CD4-positive, alpha-beta T cell treated with Interleukin-21 for 1 hour (primary cell): Measurements from ENCODE around the gene EHMT1.

Experiments used
- DNase-seq: peaks from one replicate; pipeline ENCODE4 v3.0.0-alpha.2; 2020

The EHMT1 gene

DNA sequence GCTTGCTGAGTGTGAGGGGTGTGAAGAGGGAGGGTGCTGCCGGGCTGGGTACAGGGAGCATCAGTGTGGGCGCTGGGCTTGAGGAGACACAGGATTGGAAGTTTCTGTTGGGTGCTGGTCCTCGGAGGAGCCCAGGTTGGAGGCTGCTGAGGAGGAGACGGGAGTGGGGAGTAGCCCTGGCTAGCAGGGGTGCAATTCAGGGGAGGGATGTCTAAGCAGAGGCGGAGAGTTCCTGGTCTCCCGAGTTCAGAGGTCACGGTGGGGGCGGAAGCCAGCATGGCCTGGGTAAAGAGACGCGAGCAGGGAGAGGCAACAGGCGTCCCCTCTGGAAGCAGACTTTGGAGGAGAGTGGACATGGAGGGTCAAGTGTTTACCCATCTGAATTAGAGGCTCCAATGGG lies 196.0 kb downstream of the EHMT1 start:
- no peak for DNase-seq

DNA sequence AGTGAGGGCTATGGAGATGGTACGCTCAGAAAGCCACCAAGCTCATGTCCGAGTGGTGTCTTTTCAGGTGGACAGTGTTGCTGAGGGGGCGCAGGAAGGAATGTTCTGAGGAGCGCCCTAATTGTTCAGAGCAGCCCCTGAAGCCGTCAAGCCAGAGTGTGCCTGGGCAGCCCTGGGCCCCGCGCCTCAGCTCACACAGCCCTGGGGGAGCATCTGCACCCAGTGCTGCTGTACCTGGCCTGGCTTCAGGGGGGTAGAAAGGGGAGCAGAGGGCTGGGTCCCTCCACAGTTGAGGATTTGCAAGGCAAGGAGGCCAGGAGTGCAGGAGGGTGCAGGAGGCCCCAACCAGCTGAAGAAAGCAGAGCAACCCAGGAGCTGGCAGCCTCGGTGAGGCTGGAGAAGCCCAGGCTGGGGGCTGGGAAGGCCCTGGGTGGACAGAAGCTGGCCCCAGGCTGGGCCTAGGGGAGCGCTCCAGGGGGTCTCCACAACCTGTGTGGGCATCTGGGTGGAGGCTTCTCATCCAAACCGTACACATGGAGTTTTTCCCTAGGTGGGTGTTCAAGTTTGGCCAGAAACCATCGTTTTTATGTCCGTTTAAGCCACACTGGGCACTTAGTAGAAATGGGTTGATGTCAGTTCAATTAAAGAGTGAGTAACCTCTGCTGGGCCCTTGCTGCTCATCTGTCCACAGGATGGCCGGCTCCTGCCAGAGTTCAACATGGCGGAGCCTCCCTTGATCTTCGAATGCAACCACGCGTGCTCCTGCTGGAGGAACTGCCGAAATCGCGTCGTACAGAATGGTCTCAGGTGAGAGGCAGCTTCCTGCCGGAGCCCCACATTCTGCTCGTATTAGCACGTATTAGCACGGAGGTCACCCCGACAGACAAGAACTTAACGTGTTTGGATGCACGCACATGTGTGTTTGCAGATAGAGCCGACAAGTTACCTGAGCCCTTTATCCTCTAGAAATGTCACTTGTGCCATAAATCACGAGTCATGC lies 196.8 kb downstream of the EHMT1 start:
- no peak for DNase-seq

DNA sequence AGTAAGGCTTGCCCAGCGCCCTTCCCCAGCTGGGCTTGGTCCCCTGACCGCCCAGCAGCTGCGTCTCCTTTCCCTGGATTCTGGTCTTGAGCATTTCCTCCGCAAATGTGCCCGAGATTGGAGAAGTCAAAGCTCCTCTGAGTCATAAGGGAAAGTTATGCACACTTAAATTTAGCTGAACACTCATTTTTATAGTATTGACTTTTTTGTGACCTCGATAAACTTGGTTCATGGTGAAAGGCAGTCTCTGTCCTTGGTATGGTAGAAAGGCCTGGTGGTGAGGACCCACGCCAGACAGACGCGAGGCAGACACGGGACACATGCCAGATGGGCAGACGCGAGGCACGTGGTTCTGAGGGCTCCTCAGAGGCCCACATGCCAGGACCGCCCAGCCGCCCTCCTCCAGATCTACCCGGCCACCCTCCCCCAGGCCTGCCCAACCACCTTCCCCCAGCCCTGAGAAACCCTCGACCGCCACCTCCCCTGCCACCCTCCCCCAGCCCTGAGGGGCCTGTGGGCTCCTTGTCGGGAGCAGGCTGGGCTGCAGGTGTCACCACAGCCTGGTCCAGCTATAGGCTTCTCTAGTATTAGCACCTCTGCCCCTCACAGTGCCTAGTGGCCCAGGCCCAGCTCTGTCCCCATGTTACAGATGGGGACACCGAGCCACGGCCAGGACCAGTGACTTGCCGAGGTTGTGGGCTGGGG lies 197.9 kb downstream of the EHMT1 start:
- DNase-seq: no peak

DNA sequence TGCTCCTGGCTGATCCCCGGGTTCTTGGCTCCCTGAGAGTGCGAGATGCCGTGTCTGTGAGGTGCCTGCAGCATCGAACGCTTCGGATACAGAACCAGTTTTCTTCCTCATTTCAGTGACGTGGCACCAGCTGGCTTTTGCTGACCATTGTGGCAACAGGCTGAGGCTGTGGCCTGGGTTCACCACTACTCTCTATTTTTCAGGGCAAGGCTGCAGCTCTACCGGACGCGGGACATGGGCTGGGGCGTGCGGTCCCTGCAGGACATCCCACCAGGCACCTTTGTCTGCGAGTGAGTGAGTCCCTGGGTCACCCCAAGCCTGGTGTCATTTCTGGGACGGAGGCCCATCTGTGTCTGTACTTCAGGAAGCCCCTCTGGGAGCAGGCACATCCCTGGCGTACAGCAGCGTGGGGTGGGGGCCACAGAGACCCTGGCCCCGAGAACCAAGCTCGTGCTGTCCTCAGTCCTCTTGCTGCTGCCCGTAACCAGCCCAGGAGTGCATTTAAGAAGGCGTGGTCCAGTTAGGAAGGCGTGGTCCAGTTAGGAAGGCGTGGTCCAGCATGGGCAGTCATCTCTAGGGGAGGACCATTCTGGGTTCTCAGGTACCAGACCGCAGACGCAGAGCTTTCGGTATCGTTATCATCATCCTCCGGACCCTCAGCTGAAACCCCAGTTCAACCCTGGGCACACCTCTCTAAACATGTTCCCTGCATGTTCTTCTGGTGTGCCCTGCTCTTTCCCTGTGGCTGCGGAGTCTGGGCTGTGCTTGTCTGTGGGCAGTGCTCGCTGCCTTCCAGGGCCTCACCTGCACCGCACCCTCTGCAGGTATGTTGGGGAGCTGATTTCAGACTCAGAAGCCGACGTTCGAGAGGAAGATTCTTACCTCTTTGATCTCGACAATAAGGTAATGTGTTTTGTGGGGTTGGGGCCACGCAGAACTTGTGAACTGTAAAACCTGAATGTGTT lies 198.7 kb downstream of the EHMT1 start:
- no peak for DNase-seq

DNA sequence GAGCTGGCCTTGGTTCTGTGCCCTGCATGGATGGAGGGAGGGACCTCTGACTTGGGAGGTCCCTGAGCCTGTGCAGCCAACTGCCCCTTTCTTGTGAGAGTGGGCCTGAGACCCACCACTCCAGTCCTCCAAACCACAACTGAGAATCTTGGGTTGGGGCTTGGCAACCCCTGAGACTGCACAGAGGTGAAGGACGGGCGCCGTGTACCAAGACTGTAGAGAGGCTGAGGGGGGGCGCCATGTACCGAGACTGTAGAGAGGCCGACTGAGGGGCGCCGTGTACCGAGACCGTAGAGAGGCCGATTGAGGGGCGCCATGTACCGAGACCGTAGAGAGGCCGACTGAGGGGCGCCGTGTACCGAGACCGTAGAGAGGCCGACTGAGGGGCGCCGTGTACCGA lies 199.5 kb downstream of the EHMT1 start:
- no peak for DNase-seq

DNA sequence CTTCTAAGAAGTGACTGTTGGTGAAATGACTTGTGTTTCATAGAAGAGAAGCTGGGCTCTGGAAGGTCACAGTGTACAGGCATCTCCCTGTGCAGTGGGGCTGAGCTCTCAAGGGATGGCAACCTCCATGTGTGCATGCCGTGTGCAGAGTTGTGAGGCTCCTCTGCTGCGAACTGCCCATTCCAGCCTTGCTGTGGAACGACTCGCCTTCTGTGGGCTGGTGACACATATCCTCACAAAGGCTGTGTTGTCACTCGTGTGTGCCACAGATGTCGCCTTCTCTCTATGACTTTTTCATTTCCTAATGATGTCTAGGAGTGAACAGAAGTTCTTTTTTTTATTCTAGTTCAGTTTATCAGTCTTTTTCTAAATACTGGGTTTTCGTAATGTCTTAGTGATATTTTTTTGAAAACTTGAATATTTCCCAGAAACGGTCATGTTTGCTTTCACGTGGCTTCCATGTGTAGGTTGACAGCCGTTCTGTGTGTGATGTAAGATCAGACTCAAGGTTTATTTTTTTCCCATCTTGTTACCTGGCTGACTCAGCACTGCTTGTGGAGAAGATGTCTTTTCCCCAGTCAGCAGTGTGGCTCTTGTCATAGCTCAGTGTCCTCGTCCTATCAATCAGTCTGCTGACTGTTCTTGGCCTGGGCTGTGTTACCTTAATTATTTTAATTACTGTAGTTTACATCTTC lies 201.5 kb downstream of the EHMT1 start:
- DNase-seq: no peak

DNA sequence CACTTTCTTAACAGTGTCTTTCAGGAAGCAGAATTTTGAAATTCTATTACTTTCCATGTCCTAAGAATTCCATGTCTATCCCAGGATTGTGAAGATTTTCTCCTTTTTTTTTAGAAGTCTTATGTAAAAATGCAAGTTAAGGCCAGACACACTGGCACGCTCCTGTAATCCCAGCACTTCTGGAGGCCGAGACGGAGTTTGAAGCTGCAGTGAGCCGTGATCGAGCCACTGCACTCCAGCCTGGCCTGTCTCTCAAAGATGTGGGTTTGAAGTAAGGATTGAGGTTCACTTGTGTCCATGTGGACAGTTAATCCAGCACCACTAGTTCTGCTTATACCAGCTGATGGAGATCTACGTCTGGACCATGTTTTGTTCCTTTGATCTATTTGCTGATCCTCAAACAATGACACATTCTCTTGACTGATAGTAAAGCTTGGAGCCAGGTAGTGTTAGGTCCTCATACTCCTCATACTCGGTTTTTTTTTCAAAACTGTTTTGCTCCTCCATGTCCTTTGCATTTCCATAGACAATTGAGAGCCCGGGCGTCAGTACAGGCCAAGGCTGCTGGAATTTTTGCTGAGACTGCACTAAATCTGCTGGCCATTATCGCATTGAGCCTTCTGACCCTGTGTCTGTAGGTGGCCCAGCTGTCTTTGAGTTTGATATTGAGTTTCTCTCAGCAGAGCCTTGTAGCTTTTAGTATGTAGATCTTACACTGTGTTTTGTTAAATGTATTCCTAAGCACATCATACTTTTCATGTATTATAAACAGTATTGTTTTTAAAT lies 205.4 kb downstream of the EHMT1 start:
- DNase-seq: no peak

DNA sequence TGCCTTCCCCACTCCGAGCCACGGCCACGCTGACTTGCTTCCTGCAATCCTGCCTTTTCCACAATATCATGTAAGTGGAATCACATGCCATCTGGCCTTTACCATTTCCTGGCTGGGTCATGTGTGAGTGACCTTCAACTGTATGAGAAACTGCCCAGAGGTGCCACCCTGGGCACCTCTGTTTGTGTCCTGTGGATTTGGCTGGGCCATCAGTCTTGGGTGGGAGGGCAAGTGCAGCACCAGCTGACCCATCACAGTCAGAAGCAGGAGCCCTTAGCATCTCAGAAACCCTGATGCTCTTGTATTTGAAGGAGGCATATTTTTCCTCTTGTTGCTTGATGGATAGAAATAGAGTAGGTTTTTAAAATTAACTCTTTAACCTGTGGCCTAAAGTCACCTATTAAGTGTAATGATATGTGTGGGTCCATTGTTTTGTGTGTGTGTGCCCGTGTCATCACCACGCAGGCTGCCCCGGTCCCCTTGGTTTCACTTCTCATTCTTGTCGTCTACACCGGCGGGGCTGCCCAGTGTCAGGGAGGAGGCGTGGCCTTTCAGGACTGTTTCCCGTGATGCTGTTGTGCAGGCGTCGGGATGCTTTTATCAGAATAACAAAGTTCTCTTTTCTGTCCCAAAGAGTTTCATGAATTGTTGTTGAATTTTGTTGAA lies 206.7 kb downstream of the EHMT1 start:
- no peak for DNase-seq

DNA sequence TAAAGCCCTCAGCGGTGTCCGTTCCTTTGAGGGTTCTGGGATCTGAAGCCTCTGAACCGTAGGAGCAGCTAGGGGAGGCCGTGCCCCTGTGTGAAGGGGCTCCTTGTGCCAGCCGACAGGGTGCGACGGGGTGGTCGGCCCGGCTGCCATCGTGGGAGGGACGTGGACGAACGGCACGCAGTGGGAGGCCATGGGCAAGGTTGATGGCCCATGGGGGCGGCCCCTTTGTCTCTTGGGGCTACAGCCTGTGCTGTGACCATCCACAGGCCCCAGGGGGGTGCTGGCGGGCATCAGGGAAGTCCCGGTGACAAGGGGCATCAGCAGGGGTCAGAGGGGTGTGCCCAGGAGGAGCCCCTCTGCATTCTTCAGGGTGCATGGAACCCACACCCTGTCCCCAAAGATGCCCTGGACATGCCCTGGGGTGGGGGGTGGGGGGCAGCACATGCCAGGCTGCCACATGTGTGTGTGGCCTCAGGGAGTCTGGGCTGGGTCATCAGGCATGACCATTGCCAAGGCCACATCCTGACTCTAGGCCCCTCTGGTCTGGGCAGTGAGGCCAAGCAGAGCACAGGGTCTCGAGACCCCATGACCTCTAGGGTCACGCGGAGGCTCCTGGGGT lies 209.2 kb downstream of the EHMT1 start:
- DNase-seq: no peak

DNA sequence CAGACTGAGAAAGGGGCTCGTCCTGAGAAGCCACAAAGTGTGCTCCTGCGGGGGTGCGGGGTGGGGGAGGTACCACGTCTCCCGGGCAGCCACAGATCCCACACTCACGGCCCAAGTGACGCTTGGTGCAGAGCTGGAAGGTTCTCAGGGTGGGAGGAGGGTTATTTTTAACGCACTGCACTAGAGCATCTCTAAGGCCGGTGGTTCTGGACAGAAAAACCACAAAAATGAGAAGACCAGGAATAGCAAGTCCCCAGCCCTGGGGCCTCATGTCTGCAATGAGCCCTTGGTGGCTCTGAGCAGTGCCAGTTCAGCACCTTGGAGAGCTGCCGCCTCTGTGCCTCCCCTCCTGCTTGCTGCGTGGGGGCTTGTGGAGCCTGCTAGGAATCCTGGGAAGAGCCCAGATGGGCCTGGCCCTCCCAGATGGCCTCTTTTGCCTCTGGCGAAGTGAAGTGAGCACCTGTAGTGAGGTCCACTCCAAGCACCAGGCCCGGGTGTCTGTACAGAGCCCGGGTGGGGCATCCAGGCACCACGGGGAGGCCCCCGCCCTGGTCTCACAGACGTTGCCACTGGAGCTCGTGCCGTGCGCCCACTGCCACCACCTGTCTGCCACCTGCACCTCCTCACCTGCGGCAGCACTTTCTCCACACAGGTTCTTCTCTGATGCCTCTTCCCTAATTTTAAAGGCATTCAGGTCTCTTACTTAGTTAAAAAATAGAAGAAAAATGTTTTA lies 209.9 kb downstream of the EHMT1 start:
- DNase-seq: no peak

DNA sequence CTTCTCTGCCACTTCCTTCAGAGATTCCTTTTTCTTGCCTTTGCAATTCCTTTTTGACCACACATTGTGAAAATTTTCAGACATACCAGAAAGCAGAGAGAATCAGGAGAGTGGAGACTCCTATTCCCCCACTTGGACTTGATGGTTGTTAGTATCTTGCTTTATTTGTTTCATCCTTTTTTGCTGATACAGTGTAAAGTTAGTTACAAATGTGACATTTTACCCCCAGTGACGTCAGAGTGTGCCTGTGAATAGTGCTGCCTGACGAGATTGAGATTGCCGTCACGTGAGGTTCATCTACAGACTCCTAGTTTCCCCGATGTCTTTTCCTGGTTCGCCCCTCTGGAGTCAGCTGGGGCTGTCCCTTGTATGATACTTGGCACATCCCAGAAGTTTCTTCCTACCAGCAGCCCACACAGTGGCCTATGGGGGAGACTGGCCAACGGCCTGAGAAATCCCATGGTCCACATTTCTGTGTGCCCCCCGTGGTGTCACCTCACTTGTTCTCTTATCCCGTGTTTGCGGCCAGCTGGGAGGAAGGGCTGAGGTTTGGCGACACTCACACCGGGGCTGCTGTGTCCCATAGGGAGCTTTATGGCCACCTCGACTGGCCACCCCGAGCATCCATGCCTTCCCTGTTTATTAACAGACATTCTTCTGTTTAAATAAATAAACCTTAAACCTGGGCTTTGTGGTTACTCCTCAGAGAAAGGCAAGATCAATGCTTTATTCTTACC lies 210.6 kb downstream of the EHMT1 start:
- no peak for DNase-seq

DNA sequence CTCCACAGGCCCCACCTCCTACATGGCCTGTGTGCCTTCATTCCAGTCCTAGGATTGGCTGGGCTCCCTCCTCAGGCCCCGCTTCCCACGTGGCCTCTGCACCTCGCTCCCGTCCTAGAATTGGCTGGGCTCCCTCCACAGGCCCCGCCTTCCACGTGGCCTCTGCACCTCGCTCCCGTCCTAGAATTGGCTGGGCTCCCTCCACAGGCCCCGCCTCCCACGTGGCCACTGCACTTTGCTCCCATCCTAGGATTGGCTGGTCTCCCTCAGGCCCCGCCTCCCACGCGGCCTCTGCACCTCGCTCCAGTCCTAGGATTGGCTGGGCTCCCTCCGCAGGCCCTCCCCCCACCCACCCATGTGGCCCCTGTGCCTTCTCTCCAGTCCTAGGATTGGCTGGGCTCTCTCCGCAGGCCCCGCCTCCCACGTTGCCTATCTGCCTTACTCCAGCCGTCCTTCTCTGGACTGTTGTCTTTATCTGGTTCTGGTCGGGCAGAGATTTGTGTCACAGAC lies 213.4 kb downstream of the EHMT1 start:
- no peak for DNase-seq

DNA sequence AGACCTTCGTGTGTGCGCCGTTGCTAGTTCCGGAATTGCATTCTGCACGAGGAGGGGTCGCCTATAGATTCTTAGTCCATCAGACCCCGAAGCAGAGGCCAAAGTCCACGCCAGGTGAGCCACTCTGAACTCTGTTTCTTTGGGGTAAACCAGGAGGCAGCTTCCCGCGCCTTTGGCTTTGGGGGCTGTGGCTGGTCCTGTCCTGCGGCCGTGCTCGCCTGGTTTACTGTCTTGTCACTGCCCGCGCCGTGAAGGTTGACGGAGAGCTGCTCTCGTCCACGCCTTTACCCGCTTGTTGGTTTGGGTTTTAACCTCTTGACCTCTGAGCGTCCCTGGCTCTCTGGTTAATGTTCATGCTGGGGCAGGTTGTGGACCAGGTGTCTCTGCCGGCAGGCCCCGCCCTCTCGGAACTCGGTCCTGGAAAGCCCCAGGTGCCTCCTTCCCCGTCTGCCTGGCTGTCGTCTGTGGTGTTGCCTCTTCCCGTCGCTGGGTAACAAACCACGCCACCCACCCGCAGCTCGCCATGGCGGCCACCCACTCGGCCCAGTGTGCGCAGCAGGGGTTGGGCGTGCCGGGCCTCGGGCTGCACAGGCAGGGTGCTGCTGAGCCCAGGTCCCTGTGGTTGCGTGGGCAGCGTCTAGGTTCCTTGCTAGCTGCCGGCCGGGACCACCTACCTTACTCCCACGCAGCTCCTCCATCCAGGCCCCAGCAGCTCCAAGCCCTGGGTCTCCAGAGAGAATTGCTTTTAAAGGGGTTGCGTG lies 214.2 kb downstream of the EHMT1 start:
- no peak for DNase-seq

DNA sequence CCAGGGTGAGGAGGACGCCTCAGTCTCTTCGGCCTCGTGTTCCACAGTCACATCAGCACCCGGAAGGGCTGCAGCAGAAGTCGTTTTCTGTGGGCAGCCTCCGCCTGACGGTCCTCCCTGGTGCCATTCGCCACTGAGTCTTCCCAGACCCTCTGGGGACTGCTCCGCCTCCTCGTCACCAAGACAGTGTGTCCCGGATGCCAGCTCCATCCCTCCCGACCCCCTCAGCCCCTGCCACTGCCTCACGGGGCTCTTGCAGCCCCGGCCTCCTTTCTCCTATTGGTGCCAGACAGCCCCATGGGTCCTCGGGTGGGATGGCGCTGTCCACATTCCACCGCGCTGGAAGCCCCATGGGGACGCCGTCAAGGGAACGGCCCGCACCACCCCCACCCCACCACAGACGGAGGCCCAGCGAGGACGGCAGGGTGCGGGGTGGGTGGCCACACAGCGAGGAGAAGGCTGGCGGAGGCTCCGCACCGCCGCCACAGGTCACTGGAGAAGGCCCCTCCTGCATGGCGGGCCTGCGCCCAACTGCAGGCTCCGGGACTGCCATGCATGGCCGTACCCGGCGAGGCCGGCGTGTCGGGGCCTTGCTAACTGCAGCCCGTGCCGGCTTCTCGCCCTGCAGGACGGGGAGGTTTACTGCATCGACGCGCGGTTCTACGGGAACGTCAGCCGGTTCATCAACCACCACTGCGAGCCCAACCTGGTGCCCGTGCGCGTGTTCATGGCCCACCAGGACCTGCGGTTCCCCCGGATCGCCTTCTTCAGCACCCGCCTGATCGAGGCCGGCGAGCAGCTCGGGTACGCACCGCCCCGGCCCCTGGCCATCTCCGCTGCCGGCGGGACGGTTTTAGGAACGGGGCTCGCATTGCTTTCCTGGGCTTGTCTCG lies 215.2 kb downstream of the EHMT1 start:
- DNase-seq: no peak

DNA sequence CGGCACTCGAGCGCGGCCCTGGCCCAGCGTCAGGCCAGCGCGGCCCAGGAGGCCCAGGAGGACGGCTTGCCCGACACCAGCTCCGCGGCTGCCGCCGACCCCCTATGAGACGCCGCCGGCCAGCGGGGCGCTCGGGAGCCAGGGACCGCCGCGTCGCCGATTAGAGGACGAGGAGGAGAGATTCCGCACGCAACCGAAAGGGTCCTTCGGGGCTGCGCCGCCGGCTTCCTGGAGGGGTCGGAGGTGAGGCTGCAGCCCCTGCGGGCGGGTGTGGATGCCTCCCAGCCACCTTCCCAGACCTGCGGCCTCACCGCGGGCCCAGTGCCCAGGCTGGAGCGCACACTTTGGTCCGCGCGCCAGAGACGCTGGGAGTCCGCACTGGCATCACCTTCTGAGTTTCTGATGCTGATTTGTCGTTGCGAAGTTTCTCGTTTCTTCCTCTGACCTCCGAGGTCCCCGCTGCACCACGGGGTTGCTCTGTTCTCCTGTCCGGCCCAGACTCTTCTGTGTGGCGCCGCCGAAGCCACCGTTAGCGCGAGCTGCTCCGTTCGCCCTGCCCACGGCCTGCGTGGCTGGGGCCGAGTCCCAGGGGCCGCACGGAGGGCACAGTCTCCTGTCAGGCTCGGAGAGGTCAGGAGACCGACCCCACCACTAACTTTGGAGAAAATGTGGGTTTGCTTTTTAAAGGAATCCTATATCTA lies 216.2 kb downstream of the EHMT1 start:
- no peak for DNase-seq

DNA sequence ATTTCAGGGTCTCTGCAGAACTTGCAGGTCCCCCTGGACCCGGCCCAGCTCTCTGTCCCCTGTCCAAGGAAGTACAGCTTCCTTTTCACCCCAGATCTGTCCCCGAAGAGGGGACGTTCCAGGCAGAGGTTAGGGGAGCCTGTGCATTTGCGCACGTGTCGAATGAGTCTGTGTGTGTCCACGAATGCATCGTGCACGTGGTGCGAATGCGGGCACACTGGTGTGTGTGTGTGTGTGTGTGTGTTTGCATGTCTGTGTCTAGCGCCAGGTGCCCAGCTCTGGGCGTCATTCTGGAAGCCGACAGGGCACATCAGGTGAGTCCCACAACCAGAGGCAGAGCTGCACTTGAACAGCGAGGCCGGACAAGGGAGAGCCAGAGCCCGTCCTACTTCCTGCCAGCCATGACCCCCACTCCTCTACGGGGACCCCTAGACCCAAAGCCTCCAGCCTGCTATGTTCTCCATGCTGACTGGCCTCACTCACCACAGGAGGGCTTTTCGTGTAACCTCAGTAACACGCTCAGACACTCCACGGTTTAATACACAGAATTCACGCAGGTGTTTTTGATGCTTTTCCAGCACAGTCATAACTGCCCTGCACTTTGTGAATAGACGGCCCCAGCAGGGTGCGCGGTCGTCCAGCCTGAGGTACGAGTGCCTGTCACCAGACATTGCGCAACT lies 217.5 kb downstream of the EHMT1 start:
- no peak for DNase-seq
